ENCODE data around the gene GPD2. TPM values are rescaled to one million over a fixed set of nuclear protein-coding genes. Genes with fewer than 3 reads are reported as not detected.

GPD2 gene
- total and polyA plus RNA-seq, 5 donors from 2014 or later, result 6.0 to 11.3 (median 9.0) TPM

DNA sequence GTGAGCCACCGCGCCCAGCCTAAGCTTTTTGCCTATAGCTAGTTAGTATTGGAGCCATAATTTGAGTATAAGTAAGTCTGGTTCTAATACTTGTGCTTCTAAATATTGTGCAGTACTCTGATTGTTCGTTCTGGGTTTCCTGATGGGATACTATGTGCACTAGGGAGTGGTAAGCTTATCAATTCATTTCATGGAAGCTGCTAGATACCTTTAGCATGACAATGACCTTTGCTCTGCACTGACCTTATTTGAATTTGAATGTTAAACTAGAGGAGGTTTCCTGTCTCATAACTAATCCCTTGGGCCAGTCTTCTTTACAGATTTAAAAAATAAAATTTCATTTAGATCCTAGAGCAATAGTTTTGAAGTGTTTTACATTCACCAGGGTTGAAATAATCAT, 125.1 kb downstream of the GPD2 start:
- ATAC-seq (ENCODE audit: low read depth in 2 of 2) (no peak), DNase-seq (no peak)
- H3K4me3 Mint-ChIP-seq, result no peak overlapping the region
- H3K27me3 Mint-ChIP-seq, result no peaks in the 10 kb centered on the region
- peaks cover 0 to 14% (median 8%) of the 10 kb centered on the region in 4 donors for H3K4me1 Mint-ChIP-seq
- Histone ChIP-seq H3K4me3 (ENCODE audit: low read depth, low read length) (no peak overlapping the region), H3K27me3 (ENCODE audit: control insufficient read depth, insufficient read depth, low read length) (no peaks in the 10 kb centered on the region), H3K9me3 (ENCODE audit: control insufficient read depth in 2 of 2, low read length in 2 of 2) (no peaks in the 10 kb centered on the region), H3K27ac (ENCODE audit: insufficient read depth, low read length, poor library complexity, severe bottlenecking) (no peak overlapping the region), H3K4me1 (ENCODE audit: control insufficient read depth, insufficient read depth, low read length, poor library complexity, severe bottlenecking) (no peaks in the 10 kb centered on the region), H3K36me3 (ENCODE audit: control insufficient read depth, insufficient read depth, low read length) (peaks cover 11% of the 10 kb centered on the region)
- H3K9me3 Mint-ChIP-seq, result no peaks in the 10 kb centered on the region
- H3K36me3 Mint-ChIP-seq, result peaks cover 34% of the 10 kb centered on the region
- H3K27ac Mint-ChIP-seq, result no peak overlapping the region

- no peak overlapping the region for H3K27ac Mint-ChIP-seq
- peaks cover 31% of the 10 kb centered on the region for H3K36me3 Mint-ChIP-seq
- DNase-seq (no peak), ATAC-seq (ENCODE audit: low read depth in 2 of 2) (no peak)
- no peak overlapping the region for H3K27ac ChIP-seq (ENCODE audit: insufficient read depth, low read length, poor library complexity, severe bottlenecking)
- H3K27me3 ChIP-seq (ENCODE audit: control insufficient read depth, insufficient read depth, low read length), result no peaks in the 10 kb centered on the region
- no peaks in the 10 kb centered on the region for H3K9me3 ChIP-seq (ENCODE audit: control insufficient read depth in 2 of 2, low read length in 2 of 2)
- H3K4me3 Mint-ChIP-seq, result no peak overlapping the region
- no peaks in the 10 kb centered on the region for H3K27me3 Mint-ChIP-seq
- H3K4me3 ChIP-seq (ENCODE audit: low read depth, low read length), result no peak overlapping the region
- H3K9me3 Mint-ChIP-seq, result no peaks in the 10 kb centered on the region
- H3K4me1 ChIP-seq (ENCODE audit: control insufficient read depth, insufficient read depth, low read length, poor library complexity, severe bottlenecking), result no peaks in the 10 kb centered on the region
- peaks cover 0 to 21% (median 8%) of the 10 kb centered on the region in 4 donors for H3K4me1 Mint-ChIP-seq
- peaks cover 11% of the 10 kb centered on the region for H3K36me3 ChIP-seq (ENCODE audit: control insufficient read depth, insufficient read depth, low read length)
Measured at GRCh38 chr2:156562124-156562523, 125.9 kb downstream of the GPD2 start.

DNA sequence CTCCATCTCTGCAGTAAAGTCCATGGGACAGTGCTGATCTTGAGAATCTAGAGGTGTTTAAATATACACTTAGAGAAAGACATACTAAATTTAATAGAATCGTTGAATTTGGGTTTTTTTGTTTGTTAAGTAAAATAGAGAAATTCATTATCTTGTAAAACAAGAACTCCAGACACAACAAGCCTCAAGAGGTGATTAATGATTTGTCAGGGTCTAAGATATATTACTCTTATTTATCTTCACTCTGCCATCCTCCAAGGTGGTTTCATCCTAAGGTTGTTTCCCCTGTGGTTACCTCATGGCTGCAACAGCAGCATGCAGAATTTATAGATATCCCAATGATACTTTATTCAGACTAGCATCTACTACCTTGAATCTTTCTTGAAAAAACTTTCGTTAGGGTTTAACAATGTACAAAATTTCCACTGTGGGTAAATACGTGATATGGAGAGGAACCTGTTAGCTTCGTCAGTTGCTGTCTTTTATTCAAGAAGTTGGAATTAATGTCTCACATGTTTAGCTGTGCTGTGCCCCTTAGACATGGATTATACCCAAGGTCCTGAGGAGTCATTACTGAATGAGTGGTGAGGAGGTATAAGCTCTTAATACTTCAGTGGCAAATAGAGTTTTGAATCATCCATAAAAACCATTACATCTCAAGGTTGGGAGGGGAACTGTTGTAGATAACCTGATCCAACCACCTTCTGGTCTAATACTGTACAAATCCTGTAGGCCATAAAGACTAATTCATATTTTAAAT, 128.0 kb downstream of the GPD2 start:
- no peak for ATAC-seq (ENCODE audit: low read depth in 2 of 2)
- Histone ChIP-seq H3K4me3 (ENCODE audit: low read depth, low read length) (no peak overlapping the region), H3K9me3 (ENCODE audit: control insufficient read depth in 2 of 2, low read length in 2 of 2) (no peaks in the 10 kb centered on the region), H3K27ac (ENCODE audit: insufficient read depth, low read length, poor library complexity, severe bottlenecking) (no peak overlapping the region), H3K36me3 (ENCODE audit: control insufficient read depth, insufficient read depth, low read length) (peaks cover under 1% of the 10 kb centered on the region), H3K27me3 (ENCODE audit: control insufficient read depth, insufficient read depth, low read length) (no peaks in the 10 kb centered on the region), H3K4me1 (ENCODE audit: control insufficient read depth, insufficient read depth, low read length, poor library complexity, severe bottlenecking) (no peaks in the 10 kb centered on the region)
- H3K4me1 Mint-ChIP-seq, result peaks cover 0 to 23% (median 8%) of the 10 kb centered on the region in 4 donors
- no peaks in the 10 kb centered on the region for H3K27me3 Mint-ChIP-seq
- DNase-seq, result no peak
- H3K4me3 Mint-ChIP-seq, result no peak overlapping the region
- no peaks in the 10 kb centered on the region for H3K9me3 Mint-ChIP-seq
- no peak overlapping the region for H3K27ac Mint-ChIP-seq
- peaks cover 21% of the 10 kb centered on the region for H3K36me3 Mint-ChIP-seq

GRCh38 chr2:156565066-156565710, 129.0 kb downstream of the GPD2 start:
- H3K9me3 ChIP-seq (ENCODE audit: control insufficient read depth in 2 of 2, low read length in 2 of 2), result no peaks in the 10 kb centered on the region
- no peak overlapping the region for H3K27ac ChIP-seq (ENCODE audit: insufficient read depth, low read length, poor library complexity, severe bottlenecking)
- Mint-ChIP-seq H3K4me3 (no peak overlapping the region), H3K9me3 (no peaks in the 10 kb centered on the region), H3K36me3 (peaks cover 17% of the 10 kb centered on the region), H3K27ac (no peak overlapping the region), H3K4me1 (peaks cover 0 to 23% (median 8%) of the 10 kb centered on the region in 4 donors), H3K27me3 (no peaks in the 10 kb centered on the region)
- no peaks in the 10 kb centered on the region for H3K4me1 ChIP-seq (ENCODE audit: control insufficient read depth, insufficient read depth, low read length, poor library complexity, severe bottlenecking)
- no peaks in the 10 kb centered on the region for H3K27me3 ChIP-seq (ENCODE audit: control insufficient read depth, insufficient read depth, low read length)
- ATAC-seq (ENCODE audit: low read depth in 2 of 2), result no peak
- peaks cover 8% of the 10 kb centered on the region for H3K36me3 ChIP-seq (ENCODE audit: control insufficient read depth, insufficient read depth, low read length)
- no peak overlapping the region for H3K4me3 ChIP-seq (ENCODE audit: low read depth, low read length)
- no peak for DNase-seq

DNA sequence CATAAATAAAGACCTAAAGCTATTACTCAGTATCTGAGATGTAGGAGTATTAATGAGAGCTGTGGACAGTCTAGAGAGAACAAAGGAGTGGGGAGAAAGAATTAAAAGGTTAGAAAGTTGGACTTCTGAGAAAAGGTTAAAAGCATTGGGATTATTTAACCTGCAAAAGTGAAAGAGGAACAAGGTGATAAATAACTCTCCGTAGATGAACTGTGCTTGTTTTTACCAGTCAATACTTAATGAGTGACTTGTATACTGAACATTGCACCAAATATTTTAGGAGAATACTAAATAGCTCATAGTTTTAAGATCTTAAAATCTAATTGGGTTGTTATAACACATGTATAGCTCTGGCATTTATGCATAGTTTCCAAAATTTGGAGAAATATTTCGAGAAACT, 137.5 kb downstream of the GPD2 start:
- Histone ChIP-seq H3K36me3 (ENCODE audit: control insufficient read depth, insufficient read depth, low read length) (peaks cover 25% of the 10 kb centered on the region), H3K4me3 (ENCODE audit: low read depth, low read length) (no peak overlapping the region), H3K4me1 (ENCODE audit: control insufficient read depth, insufficient read depth, low read length, poor library complexity, severe bottlenecking) (peaks cover 3% of the 10 kb centered on the region), H3K27ac (ENCODE audit: insufficient read depth, low read length, poor library complexity, severe bottlenecking) (no peak overlapping the region), H3K27me3 (ENCODE audit: control insufficient read depth, insufficient read depth, low read length) (no peaks in the 10 kb centered on the region), H3K9me3 (ENCODE audit: control insufficient read depth in 2 of 2, low read length in 2 of 2) (no peaks in the 10 kb centered on the region)
- Mint-ChIP-seq H3K27ac (peak overlapping the region in 2 of 3 donors; percentile 37 to 76), H3K4me1 (peaks cover 9 to 28% (median 11%) of the 10 kb centered on the region in 4 donors), H3K9me3 (peaks cover 0 to 1% (median 0%) of the 10 kb centered on the region in 7 donors), H3K36me3 (peaks cover 38% of the 10 kb centered on the region), H3K27me3 (no peaks in the 10 kb centered on the region), H3K4me3 (no peak overlapping the region)
- no peak for DNase-seq
- no peak for ATAC-seq (ENCODE audit: low read depth in 2 of 2)

- Histone ChIP-seq H3K27ac (ENCODE audit: insufficient read depth, low read length, poor library complexity, severe bottlenecking) (no peak overlapping the region), H3K36me3 (ENCODE audit: control insufficient read depth, insufficient read depth, low read length) (peaks cover 26% of the 10 kb centered on the region)
- no peak overlapping the region for H3K4me3 Mint-ChIP-seq
Measured at GRCh38 chr2:156574112-156574511, 137.9 kb downstream of the GPD2 start.

GRCh38 chr2:156576005-156576404, 139.8 kb downstream of the GPD2 start:
- no peak for ATAC-seq (ENCODE audit: low read depth in 2 of 2)
- Mint-ChIP-seq H3K36me3 (peaks cover 36% of the 10 kb centered on the region), H3K9me3 (peaks cover 0 to 1% (median 0%) of the 10 kb centered on the region in 7 donors), H3K27ac (no peak overlapping the region), H3K27me3 (no peaks in the 10 kb centered on the region), H3K4me1 (peaks cover 16 to 38% (median 20%) of the 10 kb centered on the region in 4 donors), H3K4me3 (no peak overlapping the region)
- H3K27me3 ChIP-seq (ENCODE audit: control insufficient read depth, insufficient read depth, low read length), result no peaks in the 10 kb centered on the region
- H3K27ac ChIP-seq (ENCODE audit: insufficient read depth, low read length, poor library complexity, severe bottlenecking), result no peak overlapping the region
- no peak for DNase-seq
- H3K4me1 ChIP-seq (ENCODE audit: control insufficient read depth, insufficient read depth, low read length, poor library complexity, severe bottlenecking), result peaks cover 3% of the 10 kb centered on the region
- H3K36me3 ChIP-seq (ENCODE audit: control insufficient read depth, insufficient read depth, low read length), result peaks cover 13% of the 10 kb centered on the region
- no peaks in the 10 kb centered on the region for H3K9me3 ChIP-seq (ENCODE audit: control insufficient read depth in 2 of 2, low read length in 2 of 2)
- no peak overlapping the region for H3K4me3 ChIP-seq (ENCODE audit: low read depth, low read length)

More at GRCh38 chr2:156574112-156574511, 137.9 kb downstream of the GPD2 start:
- H3K27me3 ChIP-seq (ENCODE audit: control insufficient read depth, insufficient read depth, low read length), result no peaks in the 10 kb centered on the region
- Mint-ChIP-seq H3K9me3 (peaks cover 0 to 1% (median 0%) of the 10 kb centered on the region in 7 donors), H3K27ac (peak overlapping the region in 1 of 3 donors; percentile 16), H3K27me3 (no peaks in the 10 kb centered on the region), H3K4me1 (peaks cover 9 to 28% (median 11%) of the 10 kb centered on the region in 4 donors), H3K36me3 (peaks cover 35% of the 10 kb centered on the region)
- DNase-seq (no peak), ATAC-seq (ENCODE audit: low read depth in 2 of 2) (no peak)
- H3K9me3 ChIP-seq (ENCODE audit: control insufficient read depth in 2 of 2, low read length in 2 of 2), result no peaks in the 10 kb centered on the region
- peaks cover 3% of the 10 kb centered on the region for H3K4me1 ChIP-seq (ENCODE audit: control insufficient read depth, insufficient read depth, low read length, poor library complexity, severe bottlenecking)
- H3K4me3 ChIP-seq (ENCODE audit: low read depth, low read length), result no peak overlapping the region

Measured in CD4-positive, CD25-positive, alpha-beta regulatory T cell (primary cell).